ENCODE data around the gene C6orf58. TPM values are rescaled to one million over a fixed set of nuclear protein-coding genes. Genes with fewer than 3 reads are reported as not detected.

C6orf58 gene
- total RNA-seq, 1 experiment from 2014 or later = not detected

GRCh38 chr6:127606131-127606562, 29.2 kb downstream of the C6orf58 start:
- BruUV-seq (replicated peaks) = no TSS peak
- no peaks in the 10 kb centered on the region for H3K36me3 ChIP-seq (ENCODE audit: control insufficient read depth, insufficient read depth, low read length)
- Mint-ChIP-seq H3K9me3 (ENCODE audit: unreplicated experiment) (peaks cover 7% of the 10 kb centered on the region), H3K4me3 (ENCODE audit: unreplicated experiment) (no peak overlapping the region), H3K36me3 (ENCODE audit: insufficient read depth, unreplicated experiment) (no peaks in the 10 kb centered on the region), H3K27ac (ENCODE audit: unreplicated experiment) (no peak overlapping the region), H3K4me1 (ENCODE audit: low read depth, unreplicated experiment) (no peaks in the 10 kb centered on the region), H3K27me3 (ENCODE audit: insufficient read depth, unreplicated experiment) (peaks cover 8% of the 10 kb centered on the region)
- intact Hi-C loops (cut with micrococcal nuclease; ENCODE audit: unreplicated experiment) = loop anchor here (1.0 kb wide), 2 partner anchors 36 to 84 kb away; no protein-coding TSS in a partner anchor
- peak in 1 of 2 experiments; percentile 29 for DNase-seq
- ChIA-PET POLR2A (no interaction called here), CTCF (interaction anchor here (0.5 to 1.3 kb wide), 5 partner anchors 25 to 910 kb away, joined by 3 to 6 read pairs (median 4); no protein-coding TSS in a partner anchor)
- peak; percentile 27 to 31 for TF ChIP-seq CTCF (IDR thresholded peaks at IDR 0.05; ENCODE audit: insufficient read depth in 1 of 2, low read depth in 1 of 2, low read length in 1 of 2, severe bottlenecking in 1 of 2, unreplicated experiment in 1 of 2)
- no peaks in the 10 kb centered on the region for H3K4me1 ChIP-seq
- no peak overlapping the region for H3K4me3 ChIP-seq (ENCODE audit: low read depth, low read length)
- no peaks in the 10 kb centered on the region for H3K27me3 ChIP-seq (replicated peaks; ENCODE audit: control insufficient read depth, insufficient read depth, low read length)
- no peaks in the 10 kb centered on the region for H3K9me3 ChIP-seq

DNA sequence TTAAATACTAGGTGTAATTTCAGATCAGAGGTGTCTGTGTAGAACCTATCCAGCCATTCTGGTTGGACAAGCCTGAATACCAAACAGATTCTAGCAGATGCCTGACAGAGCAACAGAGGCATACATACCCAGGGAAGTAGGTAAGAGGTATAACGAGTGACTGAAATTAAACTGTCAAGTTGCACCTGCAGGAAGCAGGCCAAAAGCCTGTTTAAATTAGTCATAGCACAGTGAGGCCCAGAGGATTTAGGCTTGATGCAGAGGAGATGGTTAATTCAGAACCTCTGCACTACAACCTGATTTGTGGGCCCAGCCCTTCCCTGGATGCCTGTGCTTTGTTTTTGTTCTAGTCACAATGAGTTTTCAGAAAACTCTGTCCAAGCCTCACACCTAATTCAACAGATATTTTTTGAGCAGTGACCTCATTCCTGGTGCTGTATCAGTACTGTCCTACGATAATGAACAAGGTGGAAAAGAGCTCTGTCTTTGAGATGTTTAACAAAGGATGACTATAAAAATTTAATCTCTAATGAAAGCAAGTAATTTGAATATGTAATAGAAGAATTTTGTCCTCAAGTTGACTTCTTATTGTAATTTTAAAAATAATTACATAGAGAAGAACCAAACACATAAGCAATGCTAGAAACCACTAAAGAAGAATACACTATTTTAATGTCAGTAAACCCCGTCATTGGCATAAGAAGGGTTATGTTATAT, 31.7 kb downstream of the C6orf58 start:
- Histone ChIP-seq H3K4me1 (no peaks in the 10 kb centered on the region), H3K9me3 (no peaks in the 10 kb centered on the region), H3K4me3 (ENCODE audit: low read depth, low read length) (no peak overlapping the region), H3K27me3 (replicated peaks; ENCODE audit: control insufficient read depth, insufficient read depth, low read length) (no peaks in the 10 kb centered on the region), H3K36me3 (ENCODE audit: control insufficient read depth, insufficient read depth, low read length) (no peaks in the 10 kb centered on the region)
- Mint-ChIP-seq H3K9me3 (ENCODE audit: unreplicated experiment) (no peaks in the 10 kb centered on the region), H3K27me3 (ENCODE audit: insufficient read depth, unreplicated experiment) (peaks cover 2% of the 10 kb centered on the region), H3K4me3 (ENCODE audit: unreplicated experiment) (no peak overlapping the region), H3K36me3 (ENCODE audit: insufficient read depth, unreplicated experiment) (no peaks in the 10 kb centered on the region), H3K27ac (ENCODE audit: unreplicated experiment) (no peak overlapping the region), H3K4me1 (ENCODE audit: low read depth, unreplicated experiment) (no peaks in the 10 kb centered on the region)
- POLR2A ChIA-PET = no interaction called here
- intact Hi-C loops (cut with micrococcal nuclease; ENCODE audit: unreplicated experiment) = no loop called here
- CTCF ChIA-PET = no interaction called here
- BruUV-seq (replicated peaks) = no TSS peak
- no peak for TF ChIP-seq CTCF (IDR thresholded peaks at IDR 0.05; ENCODE audit: insufficient read depth in 1 of 2, low read depth in 1 of 2, low read length in 1 of 2, severe bottlenecking in 1 of 2, unreplicated experiment in 1 of 2)
- DNase-seq = no peak

- no peaks in the 10 kb centered on the region for H3K4me1 Mint-ChIP-seq (ENCODE audit: low read depth, unreplicated experiment)
- DNase-seq = no peak
- CTCF ChIA-PET = no interaction called here
- no peaks in the 10 kb centered on the region for H3K36me3 ChIP-seq (ENCODE audit: control insufficient read depth, insufficient read depth, low read length)
- H3K4me3 ChIP-seq (ENCODE audit: low read depth, low read length) = no peak overlapping the region
- no peaks in the 10 kb centered on the region for H3K9me3 ChIP-seq
- H3K27ac Mint-ChIP-seq (ENCODE audit: unreplicated experiment) = no peak overlapping the region
- intact Hi-C loops (cut with micrococcal nuclease; ENCODE audit: unreplicated experiment) = no loop called here
- H3K27me3 Mint-ChIP-seq (ENCODE audit: insufficient read depth, unreplicated experiment) = no peaks in the 10 kb centered on the region
- no peaks in the 10 kb centered on the region for H3K27me3 ChIP-seq (replicated peaks; ENCODE audit: control insufficient read depth, insufficient read depth, low read length)
- POLR2A ChIA-PET = no interaction called here
- no peak overlapping the region for H3K4me3 Mint-ChIP-seq (ENCODE audit: unreplicated experiment)
- no TSS peak for BruUV-seq (replicated peaks)
- H3K4me1 ChIP-seq = no peaks in the 10 kb centered on the region
- no peak for TF ChIP-seq CTCF (IDR thresholded peaks at IDR 0.05; ENCODE audit: insufficient read depth in 1 of 2, low read depth in 1 of 2, low read length in 1 of 2, severe bottlenecking in 1 of 2, unreplicated experiment in 1 of 2)
- H3K9me3 Mint-ChIP-seq (ENCODE audit: unreplicated experiment) = no peaks in the 10 kb centered on the region
- H3K36me3 Mint-ChIP-seq (ENCODE audit: insufficient read depth, unreplicated experiment) = no peaks in the 10 kb centered on the region
Measured at GRCh38 chr6:127618729-127619128, 41.8 kb downstream of the C6orf58 start.

Measured in Caco-2 (cell line).